ENCODE measurements around the gene TNP2.

Gene TNP2

DNA sequence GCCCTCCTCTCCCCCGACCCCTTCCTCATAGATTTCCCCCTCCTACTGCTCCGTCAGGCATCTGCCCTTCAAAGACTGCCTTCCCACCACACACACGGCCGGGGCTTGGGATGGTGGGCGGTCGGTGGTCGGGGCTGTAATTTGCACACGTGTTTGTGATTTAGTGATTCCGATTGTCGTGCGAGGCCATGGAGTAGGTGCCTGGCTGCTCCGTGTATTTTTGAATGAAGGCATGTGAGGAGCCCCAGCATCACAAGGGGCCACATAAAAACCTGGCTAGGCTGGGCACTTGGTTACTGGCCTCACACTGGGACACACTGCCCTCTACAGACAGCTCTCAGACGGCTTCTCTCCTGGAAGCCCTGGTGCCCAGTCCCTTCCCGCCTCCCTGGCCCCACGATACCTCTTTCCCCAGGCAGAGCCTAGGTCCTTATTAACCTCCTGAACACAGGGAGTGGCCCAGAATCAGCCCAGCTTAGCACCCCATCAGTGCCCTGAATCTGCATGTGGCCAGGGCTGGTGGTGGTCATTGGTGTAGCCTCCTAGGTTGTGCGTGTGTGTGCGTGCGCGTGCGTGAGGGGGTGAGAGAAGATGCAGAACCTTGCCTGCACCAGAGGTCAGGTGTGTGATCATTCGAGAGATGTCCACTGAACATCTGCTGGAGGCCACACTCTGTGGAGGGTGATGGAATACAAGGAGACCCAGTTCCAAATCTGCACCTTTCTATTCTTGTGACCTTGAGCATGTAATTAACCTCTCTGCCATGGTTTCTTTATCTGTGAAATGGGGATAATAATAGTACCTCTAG, 11.8 kb downstream of the TNP2 start:
- in situ Hi-C loops (cut with MboI; ENCODE audit: low sequenced_read_pairs) = loop anchor here (10.0 kb wide), 1 partner anchor 283 kb away; no protein-coding TSS in a partner anchor

GRCh38 chr16:11256661-11257130, 12.4 kb downstream of the TNP2 start:
- in situ Hi-C loops (cut with MboI; ENCODE audit: low sequenced_read_pairs) = loop anchor here (10.0 kb wide), 1 partner anchor 282 kb away; no protein-coding TSS in a partner anchor

DNA sequence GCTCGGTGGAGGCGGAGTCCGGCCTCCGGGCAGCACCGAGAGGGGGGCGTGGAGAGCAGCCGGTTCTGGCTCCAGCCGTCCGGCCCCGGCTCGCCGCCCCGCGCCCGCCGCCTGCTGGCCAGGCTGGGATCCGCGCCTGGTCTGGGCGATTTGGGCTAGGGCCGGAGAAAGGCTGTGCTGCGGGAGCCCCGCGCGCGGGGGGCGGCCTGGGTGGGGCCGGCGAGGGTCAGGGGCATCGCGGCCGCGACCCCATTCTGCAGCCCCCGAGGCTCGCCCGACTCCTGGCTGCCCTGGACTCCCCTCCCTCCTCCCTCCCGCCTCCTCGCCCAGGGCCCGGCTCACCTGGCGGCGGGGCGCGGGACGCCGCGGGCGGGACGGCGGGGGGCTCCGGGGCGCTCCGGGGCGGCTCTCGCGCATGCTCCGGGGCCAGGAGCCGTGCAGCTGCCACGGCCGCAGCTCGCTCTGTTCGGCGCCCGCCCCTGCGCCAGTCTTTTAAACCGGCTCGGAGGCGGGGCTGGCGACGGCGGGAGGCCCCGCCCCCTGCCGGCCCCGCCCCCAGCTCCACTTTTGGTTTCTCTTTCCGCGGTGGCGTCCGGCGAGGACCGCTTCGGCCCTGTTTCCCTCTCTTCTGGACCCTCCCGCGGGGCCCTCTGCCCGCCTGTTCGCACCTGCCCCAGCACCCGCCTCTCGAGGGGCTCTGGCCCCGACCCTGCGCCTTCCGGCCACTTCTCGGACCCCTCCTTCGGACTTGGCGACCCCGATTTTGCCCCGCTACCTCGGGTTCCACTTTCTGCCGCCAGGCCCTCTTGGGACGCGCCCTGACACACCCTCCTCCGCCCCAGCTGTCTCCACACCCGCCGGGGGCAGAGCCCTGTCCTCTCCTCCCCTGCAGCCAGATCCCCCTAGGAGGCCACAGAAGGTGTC, 13.1 kb downstream of the TNP2 start, which contains the start of gene SOCS1:
Gene SOCS1, minus strand, starts transcription at position 468 of the 924 bp plus-strand sequence. CDS start 726 bp downstream, outside the sequence.
- in situ Hi-C loops (cut with MboI; ENCODE audit: low sequenced_read_pairs) = loop anchor here (10.0 kb wide), 1 partner anchor 281 kb away; no protein-coding TSS in a partner anchor

GRCh38 chr16:11254913-11255736, 14.0 kb downstream of the TNP2 start:
- in situ Hi-C loops (cut with MboI; ENCODE audit: low sequenced_read_pairs) = loop anchor here (10.0 kb wide), 1 partner anchor 280 kb away; no protein-coding TSS in a partner anchor

- in situ Hi-C loops (cut with MboI; ENCODE audit: low sequenced_read_pairs) = loop anchor here (10.0 kb wide), 1 partner anchor 279 kb away; no protein-coding TSS in a partner anchor
These were observed 14.9 kb downstream of the TNP2 start for GRCh38 chr16:11253995-11254912.

- in situ Hi-C loops (cut with MboI; ENCODE audit: low sequenced_read_pairs) = loop anchor here (10.0 kb wide), 1 partner anchor 279 kb away; no protein-coding TSS in a partner anchor
These were observed 15.8 kb downstream of the TNP2 start for GRCh38 chr16:11253009-11253994.

DNA sequence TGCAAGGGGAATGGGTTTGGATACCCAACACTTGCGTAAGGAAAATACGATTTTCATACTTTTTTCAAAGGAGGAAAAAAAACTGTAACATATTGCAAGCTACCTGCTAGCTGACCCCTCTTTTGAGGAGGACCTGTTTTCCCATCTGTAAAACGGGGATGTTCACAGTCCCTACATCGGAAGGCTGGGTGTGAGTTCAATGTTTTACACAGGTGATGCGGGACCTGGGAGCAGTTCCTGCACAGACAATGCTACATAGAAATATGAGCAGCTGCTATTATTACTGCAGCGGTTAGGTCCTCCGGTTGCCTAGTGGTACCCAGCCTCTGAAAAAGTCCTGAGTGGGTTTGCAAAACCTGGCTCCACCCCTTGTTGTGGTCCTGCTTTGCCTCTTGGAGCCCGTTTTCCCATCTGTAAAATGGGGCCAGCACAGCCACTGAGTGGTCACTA, 16.6 kb downstream of the TNP2 start:
- in situ Hi-C loops (cut with MboI; ENCODE audit: low sequenced_read_pairs) = loop anchor here (10.0 kb wide), 1 partner anchor 278 kb away; no protein-coding TSS in a partner anchor

DNA sequence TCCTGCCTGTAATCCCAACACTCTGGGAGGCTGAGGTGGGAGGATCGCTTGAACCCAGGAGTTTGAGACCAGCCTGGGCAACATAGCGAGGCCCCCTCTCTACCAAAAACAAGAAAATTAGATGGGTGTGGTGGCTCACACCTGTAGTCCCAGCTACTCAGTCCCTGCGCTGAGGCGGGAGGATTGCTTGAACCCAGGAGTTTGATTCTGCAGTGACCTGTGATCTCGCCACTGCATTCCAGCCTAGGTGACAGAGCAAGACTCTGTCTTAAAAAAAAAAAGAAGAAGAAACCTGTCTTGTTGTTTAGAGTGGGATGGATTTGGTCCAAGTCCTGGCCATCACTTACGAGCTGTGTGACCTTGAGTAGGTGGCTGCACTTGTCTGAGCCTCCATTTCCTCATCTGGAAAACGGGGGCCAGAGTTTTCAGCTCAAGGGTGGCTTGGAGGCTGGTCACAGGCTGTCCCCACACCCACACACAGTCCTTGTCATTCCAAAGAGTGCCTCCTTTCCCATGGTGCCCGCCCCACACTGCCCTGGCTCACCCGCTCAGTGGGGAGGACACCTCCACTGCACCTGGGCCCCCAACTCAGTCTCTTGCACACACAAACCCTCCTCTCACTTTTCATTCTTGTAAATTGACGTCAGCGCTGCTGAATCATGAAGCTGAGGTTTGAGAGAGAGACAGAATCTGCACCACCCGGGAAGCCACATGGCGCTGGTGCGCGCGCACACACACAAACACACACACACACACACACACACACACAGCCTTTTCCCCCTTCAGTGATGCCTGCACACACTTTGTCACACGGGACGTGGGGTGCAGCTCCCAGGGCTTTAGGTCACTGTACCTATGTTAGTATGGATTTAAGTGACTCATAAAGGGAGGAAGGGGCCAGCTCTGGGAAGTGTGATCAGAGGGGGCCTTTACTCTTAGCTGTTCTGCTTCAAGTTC, 17.3 kb downstream of the TNP2 start:
- in situ Hi-C loops (cut with MboI; ENCODE audit: low sequenced_read_pairs) = loop anchor here (10.0 kb wide), 1 partner anchor 277 kb away; no protein-coding TSS in a partner anchor

- in situ Hi-C loops (cut with MboI; ENCODE audit: low sequenced_read_pairs) = loop anchor here (10.0 kb wide), 1 partner anchor 276 kb away; no protein-coding TSS in a partner anchor
These were observed 18.2 kb downstream of the TNP2 start for GRCh38 chr16:11250786-11251524.

GRCh38 chr16:11250091-11250785, 18.9 kb downstream of the TNP2 start:
- in situ Hi-C loops (cut with MboI; ENCODE audit: low sequenced_read_pairs) = loop anchor here (10.0 kb wide), 1 partner anchor 275 kb away; no protein-coding TSS in a partner anchor

GRCh38 chr16:11249233-11250061, 19.7 kb downstream of the TNP2 start:
- in situ Hi-C loops (cut with MboI; ENCODE audit: low sequenced_read_pairs) = loop anchor here (10.0 kb wide), 1 partner anchor 275 kb away; no protein-coding TSS in a partner anchor

GRCh38 chr16:11248133-11248532, 21.0 kb downstream of the TNP2 start:
- in situ Hi-C loops (cut with MboI; ENCODE audit: low sequenced_read_pairs) = no loop called here

- in situ Hi-C loops (cut with MboI; ENCODE audit: low sequenced_read_pairs) = no loop called here
These were observed 23.1 kb downstream of the TNP2 start for GRCh38 chr16:11245988-11246387.

DNA sequence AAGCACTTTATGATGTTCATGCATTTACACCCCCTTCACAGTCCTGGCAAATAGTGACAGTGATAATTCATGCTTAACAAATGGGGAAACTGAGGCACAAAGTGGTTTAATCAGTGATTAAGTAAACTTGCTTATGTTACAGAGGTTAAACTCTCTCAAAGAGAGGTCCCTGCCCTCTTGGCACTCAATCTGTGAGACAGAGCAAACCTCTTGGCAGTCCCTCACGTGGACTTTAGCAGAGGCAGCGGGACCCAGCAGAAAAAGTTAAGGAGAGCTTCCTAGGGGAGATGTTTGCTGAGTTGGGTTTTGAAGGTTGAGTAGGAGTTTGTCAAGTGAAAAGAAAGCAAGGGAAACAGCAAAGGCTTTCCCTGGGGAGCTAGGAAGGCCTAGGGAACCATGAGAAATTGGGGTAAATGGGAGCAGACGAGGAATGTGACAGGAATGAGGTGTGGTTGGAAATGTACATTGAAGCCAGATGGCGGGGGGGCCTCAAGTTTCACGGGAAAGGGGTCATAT, 23.8 kb downstream of the TNP2 start:
- in situ Hi-C loops (cut with MboI; ENCODE audit: low sequenced_read_pairs) = no loop called here

Measured in HL-60/S4 treated with retinoic acid at 250 ng/mL for 4 days and 3 days (cell line).